ENCODE data around the gene TSPAN18. TPM values are rescaled to one million over a fixed set of nuclear protein-coding genes. Genes with fewer than 3 reads are reported as not detected.

TSPAN18 gene
- total RNA-seq, 2 experiments from 2014 or later: 5.8 to 8.2 TPM

DNA sequence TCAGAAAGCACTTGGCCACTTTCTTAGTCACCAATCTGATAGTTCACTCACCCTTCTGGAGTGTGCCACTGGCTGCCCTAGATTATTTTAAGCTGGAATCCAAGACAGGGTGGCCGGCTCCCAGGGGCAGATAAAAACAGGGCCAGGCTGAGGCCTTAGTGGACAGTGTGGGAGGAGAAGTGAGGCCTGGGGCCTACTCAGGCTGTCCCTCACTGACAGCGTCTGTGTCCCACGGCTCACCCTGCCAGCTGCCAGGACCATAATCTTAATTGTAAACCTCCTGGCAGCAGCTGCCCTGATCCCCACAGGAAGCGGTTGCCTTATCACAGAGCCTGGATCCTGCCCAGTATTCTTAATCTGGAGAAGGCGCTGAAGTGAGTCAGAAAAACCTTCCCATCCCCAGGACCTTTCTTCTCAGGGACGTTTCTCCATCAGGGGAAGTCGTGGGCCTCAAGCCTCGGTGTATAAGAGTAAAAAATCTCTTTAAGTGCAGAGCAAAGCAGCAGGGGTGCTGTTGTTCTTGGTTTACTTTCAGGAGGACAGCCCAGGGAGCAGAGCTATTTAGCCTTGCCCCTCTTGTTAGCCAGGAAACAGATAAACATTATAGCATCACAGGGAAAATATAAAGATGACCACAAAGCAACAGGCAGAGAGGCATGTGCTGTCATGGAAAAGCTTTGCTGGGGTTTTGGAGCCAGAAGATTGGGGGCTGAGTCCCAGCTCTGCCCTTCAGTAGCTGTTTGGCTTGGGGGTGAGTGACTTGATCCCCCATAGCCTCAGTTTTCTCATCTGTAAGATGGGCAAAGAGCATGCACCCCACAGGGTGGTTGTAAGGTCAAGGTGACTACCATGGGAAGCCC lies 39.6 kb downstream of the TSPAN18 start:
- Mint-ChIP-seq H3K36me3 (peaks cover 28% of the 10 kb centered on the region), H3K27me3 (no peaks in the 10 kb centered on the region), H3K4me3 (no peak overlapping the region), H3K4me1 (ENCODE audit: low read depth) (peaks cover 21% of the 10 kb centered on the region), H3K9me3 (peaks cover 3% of the 10 kb centered on the region), H3K27ac (no peak overlapping the region)
- POLR2A ChIA-PET: no interaction called here
- intact Hi-C loops (cut with micrococcal nuclease): no loop called here
- peak; percentile 2 for DNase-seq
- CTCF ChIA-PET: interaction anchor here (1.3 to 3.9 kb wide), 2 partner anchors 9 to 209 kb away, joined by 4 to 36 read pairs; no protein-coding TSS in a partner anchor

DNA sequence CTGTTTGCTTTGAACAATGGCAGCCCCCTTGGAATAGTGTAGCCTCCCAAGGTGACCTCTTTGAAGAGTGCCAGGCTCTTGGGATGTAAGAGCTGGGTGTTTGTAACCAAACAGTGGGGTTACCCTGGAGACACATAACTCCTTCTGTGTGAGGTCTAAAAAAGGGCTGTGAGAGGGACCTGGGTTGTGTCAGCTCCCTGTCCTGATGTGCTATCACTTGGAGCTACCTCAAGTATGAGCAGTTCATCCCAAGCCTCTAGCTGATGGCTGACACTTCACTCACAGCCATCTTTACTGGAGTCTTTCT lies 40.2 kb downstream of the TSPAN18 start:
- H3K27ac Mint-ChIP-seq: no peak overlapping the region

DNA sequence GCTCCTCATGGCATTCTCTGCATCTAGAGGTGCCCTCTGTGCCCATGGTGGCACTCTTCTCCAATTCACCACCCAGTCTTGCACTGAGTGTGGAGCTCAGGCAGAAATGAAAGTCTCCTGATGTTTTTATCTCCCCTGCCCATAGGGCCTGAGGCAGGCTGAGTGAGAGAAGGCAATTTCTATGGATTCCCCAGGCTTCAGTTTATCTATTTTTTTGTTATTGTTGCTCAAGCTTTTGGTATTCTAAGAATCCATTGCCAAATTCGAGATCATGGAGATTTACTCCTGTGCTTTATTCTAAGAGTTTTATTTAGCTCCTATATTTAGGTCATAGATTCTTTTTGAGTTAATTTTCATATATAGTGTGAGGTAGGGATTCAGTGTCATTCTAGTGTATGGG lies 40.7 kb downstream of the TSPAN18 start:
- Mint-ChIP-seq H3K4me3 (no peak overlapping the region), H3K36me3 (peaks cover 28% of the 10 kb centered on the region), H3K27ac (no peak overlapping the region), H3K27me3 (no peaks in the 10 kb centered on the region), H3K9me3 (peaks cover 3% of the 10 kb centered on the region), H3K4me1 (ENCODE audit: low read depth) (peaks cover 21% of the 10 kb centered on the region)
- ChIA-PET CTCF (interaction anchor here (0.9 to 3.9 kb wide), 3 partner anchors 8 to 210 kb away, joined by 3 to 36 read pairs (median 4); no protein-coding TSS in a partner anchor), POLR2A (no interaction called here)
- intact Hi-C loops (cut with micrococcal nuclease): no loop called here
- no peak for DNase-seq

More for the DNA sequence above, 40.2 kb downstream of the TSPAN18 start:
- Mint-ChIP-seq H3K36me3 (peaks cover 28% of the 10 kb centered on the region), H3K4me1 (ENCODE audit: low read depth) (peaks cover 21% of the 10 kb centered on the region), H3K27me3 (no peaks in the 10 kb centered on the region), H3K9me3 (peaks cover 3% of the 10 kb centered on the region), H3K4me3 (no peak overlapping the region)
- intact Hi-C loops (cut with micrococcal nuclease): no loop called here
- ChIA-PET POLR2A (no interaction called here), CTCF (interaction anchor here (1.3 to 3.9 kb wide), 2 partner anchors 9 to 210 kb away, joined by 4 to 36 read pairs; no protein-coding TSS in a partner anchor)
- DNase-seq: peak; percentile 4

GRCh38 chr11:44770401-44770800 lies 43.6 kb downstream of the TSPAN18 start:
- no peaks in the 10 kb centered on the region for H3K27me3 Mint-ChIP-seq
- intact Hi-C loops (cut with micrococcal nuclease): loop anchor here (10.0 kb wide), 1 partner anchor 116 kb away; no protein-coding TSS in a partner anchor
- CTCF ChIA-PET: interaction anchor here (0.9 kb wide), 1 partner anchor 148 kb away, joined by 3 read pairs; no protein-coding TSS in a partner anchor
- no peak overlapping the region for H3K4me3 Mint-ChIP-seq
- peak; percentile 3 for DNase-seq
- peaks cover 3% of the 10 kb centered on the region for H3K9me3 Mint-ChIP-seq
- H3K4me1 Mint-ChIP-seq (ENCODE audit: low read depth): peaks cover 20% of the 10 kb centered on the region
- peaks cover 25% of the 10 kb centered on the region for H3K36me3 Mint-ChIP-seq
- no peak overlapping the region for H3K27ac Mint-ChIP-seq
- POLR2A ChIA-PET: no interaction called here

DNA sequence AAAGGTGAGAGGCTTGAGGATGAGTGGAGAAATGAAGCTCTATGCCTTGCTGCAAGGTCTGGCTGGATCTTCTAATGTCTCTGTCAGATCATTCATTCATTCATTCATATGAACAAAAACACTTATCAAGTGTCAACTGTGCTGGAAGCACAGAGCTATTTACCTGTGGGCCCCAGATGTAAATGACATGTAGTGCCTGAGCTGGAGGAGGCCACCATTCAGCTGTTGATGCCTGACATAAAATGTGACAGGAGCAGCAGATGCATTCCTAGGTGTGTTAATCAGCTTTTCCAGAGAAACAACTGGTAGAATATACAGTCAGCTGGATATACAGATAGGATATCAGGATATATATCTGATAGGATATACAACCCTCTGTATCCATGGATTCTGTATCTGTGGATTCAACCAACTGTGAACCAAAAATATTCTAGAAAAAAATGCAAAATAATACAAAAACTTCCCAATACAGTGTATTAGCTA lies 44.5 kb downstream of the TSPAN18 start:
- Mint-ChIP-seq H3K27ac (no peak overlapping the region), H3K36me3 (peaks cover 18% of the 10 kb centered on the region)
- intact Hi-C loops (cut with micrococcal nuclease): loop anchor here (10.0 kb wide), 1 partner anchor 116 kb away; no protein-coding TSS in a partner anchor

DNA sequence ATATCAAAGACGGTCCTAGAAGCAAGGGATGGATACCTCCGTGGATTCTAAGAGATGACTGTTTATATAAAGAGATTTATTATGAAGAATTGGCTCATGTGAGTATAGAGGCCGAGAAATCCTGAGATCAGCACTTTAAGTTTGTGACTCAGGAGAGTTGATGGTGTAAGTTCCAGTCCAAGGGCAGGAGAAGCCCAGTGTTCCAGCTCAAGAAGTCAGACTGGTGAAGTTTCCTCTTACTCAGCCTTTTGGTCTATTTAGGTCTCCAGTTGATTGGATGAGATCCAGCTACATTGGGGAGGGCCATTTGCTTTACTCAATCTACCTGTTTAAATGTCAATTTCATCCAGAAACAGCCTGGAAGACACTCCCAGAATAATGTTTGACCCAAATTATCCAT lies 45.1 kb downstream of the TSPAN18 start:
- H3K4me1 Mint-ChIP-seq (ENCODE audit: low read depth): peaks cover 20% of the 10 kb centered on the region
- intact Hi-C loops (cut with micrococcal nuclease): loop anchor here (10.0 kb wide), 1 partner anchor 117 kb away; no protein-coding TSS in a partner anchor
- no peak overlapping the region for H3K27ac Mint-ChIP-seq
- no peaks in the 10 kb centered on the region for H3K27me3 Mint-ChIP-seq
- CTCF ChIA-PET: interaction anchor here (1.2 to 1.7 kb wide), 2 partner anchors 18 to 214 kb away, joined by 3 to 4 read pairs; no protein-coding TSS in a partner anchor
- peaks cover 3% of the 10 kb centered on the region for H3K9me3 Mint-ChIP-seq
- POLR2A ChIA-PET: no interaction called here
- no peak overlapping the region for H3K4me3 Mint-ChIP-seq
- no peak for DNase-seq
- H3K36me3 Mint-ChIP-seq: peaks cover 17% of the 10 kb centered on the region

More for the DNA sequence above, 44.5 kb downstream of the TSPAN18 start:
- DNase-seq: no peak
- POLR2A ChIA-PET: no interaction called here
- Mint-ChIP-seq H3K4me1 (ENCODE audit: low read depth) (peaks cover 20% of the 10 kb centered on the region), H3K4me3 (no peak overlapping the region), H3K9me3 (peaks cover 3% of the 10 kb centered on the region), H3K27me3 (no peaks in the 10 kb centered on the region)
- CTCF ChIA-PET: interaction anchor here (1.2 to 1.7 kb wide), 2 partner anchors 18 to 214 kb away, joined by 3 to 4 read pairs; no protein-coding TSS in a partner anchor

DNA sequence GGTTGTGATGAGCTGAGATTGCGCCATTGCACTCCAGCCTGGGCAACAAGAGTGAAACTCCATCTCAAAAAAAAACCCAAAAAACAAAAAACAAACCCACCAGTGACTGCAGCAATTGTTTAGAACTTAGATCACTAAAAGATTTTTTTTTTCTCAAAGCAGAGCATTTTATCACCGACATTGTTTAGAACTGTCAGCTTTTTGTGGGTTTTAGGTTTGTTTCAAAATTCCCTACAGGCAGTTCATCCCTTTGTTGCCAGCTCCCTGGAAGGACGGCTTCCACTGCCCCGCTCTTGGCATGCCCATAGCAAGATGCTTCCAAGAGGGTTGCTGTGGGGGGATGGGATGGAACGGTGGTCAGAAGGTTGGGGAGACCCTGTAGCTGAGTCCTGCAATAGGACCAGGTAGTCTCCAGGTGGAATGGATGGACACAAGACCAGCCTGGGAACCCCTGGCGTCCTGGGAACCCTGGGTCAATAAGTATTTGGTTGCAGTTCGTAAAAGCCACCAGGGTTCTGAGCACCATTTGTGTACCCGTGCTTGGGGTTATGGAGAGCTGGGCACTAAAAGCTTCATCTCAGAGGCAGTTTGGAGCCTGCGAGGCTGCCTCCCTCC lies 46.7 kb downstream of the TSPAN18 start:
- H3K27ac Mint-ChIP-seq: no peak overlapping the region

GRCh38 chr11:44774108-44774507 lies 47.3 kb downstream of the TSPAN18 start:
- no peaks in the 10 kb centered on the region for H3K9me3 Mint-ChIP-seq
- no peak overlapping the region for H3K4me3 Mint-ChIP-seq
- ChIA-PET CTCF (interaction anchor here (1.0 to 4.2 kb wide), 18 partner anchors 8 to 218 kb away, joined by 3 to 36 read pairs (median 8); partner anchors contain the start of gene TSPAN18), POLR2A (interaction anchor here (1.1 kb wide), 1 partner anchor 44 kb away, joined by 3 read pairs; no protein-coding TSS in a partner anchor)
- DNase-seq: peak; percentile 7
- intact Hi-C loops (cut with micrococcal nuclease): loop anchor here (2.0 to 10.0 kb wide), 3 partner anchors 13 to 217 kb away; no protein-coding TSS in a partner anchor
- H3K4me1 Mint-ChIP-seq (ENCODE audit: low read depth): peaks cover 20% of the 10 kb centered on the region
- no peak overlapping the region for H3K27ac Mint-ChIP-seq
- no peaks in the 10 kb centered on the region for H3K27me3 Mint-ChIP-seq
- H3K36me3 Mint-ChIP-seq: no peaks in the 10 kb centered on the region

More for the DNA sequence above, 46.7 kb downstream of the TSPAN18 start:
- peaks cover 20% of the 10 kb centered on the region for H3K4me1 Mint-ChIP-seq (ENCODE audit: low read depth)
- no peaks in the 10 kb centered on the region for H3K9me3 Mint-ChIP-seq
- H3K27me3 Mint-ChIP-seq: no peaks in the 10 kb centered on the region
- ChIA-PET CTCF (interaction anchor here (0.7 to 4.2 kb wide), 11 partner anchors 8 to 284 kb away, joined by 3 to 36 read pairs (median 4); no protein-coding TSS in a partner anchor), POLR2A (interaction anchor here (1.1 kb wide), 1 partner anchor 44 kb away, joined by 3 read pairs; no protein-coding TSS in a partner anchor)
- peak; percentile 5 for DNase-seq
- H3K36me3 Mint-ChIP-seq: peaks cover 2% of the 10 kb centered on the region
- intact Hi-C loops (cut with micrococcal nuclease): loop anchor here (10.0 kb wide), 1 partner anchor 119 kb away; no protein-coding TSS in a partner anchor
- H3K4me3 Mint-ChIP-seq: no peak overlapping the region

DNA sequence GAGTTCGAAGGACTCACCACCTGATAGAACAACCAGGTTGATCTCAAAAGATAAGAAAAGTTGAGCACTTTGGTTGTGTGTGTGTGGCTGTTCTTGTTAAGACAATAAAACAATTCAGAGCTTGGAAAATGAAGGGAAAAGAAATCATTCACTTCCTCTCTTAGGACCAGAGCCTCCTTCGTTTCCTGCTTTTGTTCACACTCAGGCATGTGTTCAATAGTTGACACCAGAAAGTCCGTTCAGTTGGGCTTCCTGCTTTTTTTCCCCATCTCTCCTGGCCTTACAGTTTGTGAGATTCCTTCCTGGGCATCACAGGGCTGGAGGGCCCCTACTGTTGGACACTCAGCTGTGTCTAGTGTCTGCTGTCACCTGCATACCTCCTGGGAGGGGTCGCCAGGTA lies 48.0 kb downstream of the TSPAN18 start:
- Mint-ChIP-seq H3K4me1 (ENCODE audit: low read depth) (peaks cover 17% of the 10 kb centered on the region), H3K4me3 (no peak overlapping the region), H3K27me3 (no peaks in the 10 kb centered on the region), H3K9me3 (no peaks in the 10 kb centered on the region), H3K36me3 (no peaks in the 10 kb centered on the region), H3K27ac (no peak overlapping the region)
- ChIA-PET CTCF (interaction anchor here (0.7 to 4.2 kb wide), 32 partner anchors 9 to 220 kb away, joined by 3 to 36 read pairs (median 6); partner anchors contain the start of gene TSPAN18), POLR2A (no interaction called here)
- intact Hi-C loops (cut with micrococcal nuclease): loop anchor here (1.0 to 10.0 kb wide), 5 partner anchors 14 to 218 kb away; no protein-coding TSS in a partner anchor
- peak; percentile 2 for DNase-seq

DNA sequence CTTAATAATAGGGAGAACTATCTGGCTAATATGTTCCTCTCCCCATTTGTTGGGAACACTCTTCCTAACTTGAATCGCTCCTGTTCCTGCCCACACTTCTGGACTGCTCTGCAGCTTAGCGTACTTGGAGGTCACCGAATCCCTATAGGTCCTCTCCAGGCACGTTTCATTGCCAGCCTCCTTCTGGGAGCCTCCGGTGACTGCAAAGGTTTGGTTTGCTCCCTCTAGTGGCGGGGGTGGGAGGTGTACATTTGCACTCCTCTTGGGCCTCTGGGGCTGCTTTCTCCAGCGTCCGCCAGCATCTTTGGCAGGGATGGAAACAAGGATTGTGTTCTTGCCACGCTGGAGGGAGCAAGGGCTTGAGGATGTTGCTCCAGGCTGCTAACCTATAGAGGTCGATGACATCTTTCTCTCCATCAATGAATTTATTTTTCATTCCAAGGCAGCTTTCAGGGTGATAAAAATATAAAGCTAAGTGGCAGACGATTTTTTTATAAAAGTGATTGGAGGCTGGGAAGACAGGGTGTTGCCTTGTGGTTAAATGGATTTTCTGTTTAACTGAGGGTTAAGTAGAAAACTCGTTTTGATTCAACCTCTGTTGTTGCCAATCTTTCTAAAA lies 48.7 kb downstream of the TSPAN18 start:
- peak; percentile 77 for DNase-seq
- Mint-ChIP-seq H3K36me3 (no peaks in the 10 kb centered on the region), H3K9me3 (no peaks in the 10 kb centered on the region), H3K27me3 (no peaks in the 10 kb centered on the region), H3K4me1 (ENCODE audit: low read depth) (peaks cover 12% of the 10 kb centered on the region), H3K27ac (no peak overlapping the region), H3K4me3 (no peak overlapping the region)
- CTCF ChIA-PET: interaction anchor here (0.7 to 4.2 kb wide), 48 partner anchors 8 to 252 kb away, joined by 3 to 36 read pairs (median 5); partner anchors contain the start of gene TSPAN18
- POLR2A ChIA-PET: no interaction called here
- intact Hi-C loops (cut with micrococcal nuclease): loop anchor here (1.0 to 10.0 kb wide), 5 partner anchors 15 to 219 kb away; no protein-coding TSS in a partner anchor

DNA sequence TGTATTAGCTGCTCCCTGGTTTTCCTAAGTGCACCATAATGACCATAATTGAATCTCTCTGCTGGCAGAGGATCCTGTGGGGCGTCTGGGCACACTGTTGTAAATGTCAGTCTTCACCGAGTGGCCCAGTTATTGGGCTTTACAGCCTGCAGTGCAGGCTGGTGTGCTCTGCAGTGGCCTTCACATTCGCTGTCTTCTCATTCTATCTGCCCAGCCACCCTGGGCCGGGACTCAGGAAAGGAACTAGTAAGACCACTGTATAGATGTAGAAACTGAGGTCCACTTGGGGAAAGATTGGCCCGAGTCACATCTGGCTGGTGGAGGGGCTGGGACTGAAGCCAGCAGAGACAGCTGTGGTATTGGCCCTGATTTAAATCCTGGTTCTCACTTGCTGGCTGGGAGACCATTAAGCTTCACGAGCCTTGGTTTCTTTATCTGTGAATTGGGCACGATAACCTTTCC lies 49.3 kb downstream of the TSPAN18 start:
- CTCF ChIA-PET: interaction anchor here (0.7 to 4.2 kb wide), 39 partner anchors 8 to 253 kb away, joined by 3 to 36 read pairs (median 5); partner anchors contain the start of gene TSPAN18
- no peak for DNase-seq
- Mint-ChIP-seq H3K9me3 (no peaks in the 10 kb centered on the region), H3K4me1 (ENCODE audit: low read depth) (peaks cover 11% of the 10 kb centered on the region), H3K36me3 (no peaks in the 10 kb centered on the region), H3K27ac (no peak overlapping the region), H3K4me3 (no peak overlapping the region), H3K27me3 (no peaks in the 10 kb centered on the region)
- intact Hi-C loops (cut with micrococcal nuclease): loop anchor here (1.0 to 10.0 kb wide), 5 partner anchors 15 to 219 kb away; no protein-coding TSS in a partner anchor
- POLR2A ChIA-PET: no interaction called here
